SK-MEL-5 (cell line): ENCODE data around the gene NUDT16L1. TPM values are rescaled to one million over a fixed set of nuclear protein-coding genes. Genes with fewer than 3 reads are reported as not detected.
"Not testable (repeated sequence)": the region's sequence is repeated elsewhere in the genome, so short reads cannot be mapped to it uniquely, and the experiment has no call there.

Experiments used
- DNase-seq: peaks from one replicate; pipeline ENCODE4 v3.0.0-alpha.2; 2016; ENCODE audit warnings: low read depth, low spot score
- in situ Hi-C: cut with HindIII; loops from 2 replicates; pipeline ENCODE4 v1.10.0; 2016; ENCODE audit warnings: low sequenced_read_pairs, high pct_unique_total_duplicates, low pct_unique_long_range_greater_than_20kb
- small RNA-seq, 2 experiments: library from RNA; depleted of rRNA; stranded (forward); fragments of <200 nt; gene quantifications; one replicate each; pipeline ENCODE3, GENCODE V24; 2014
- total RNA-seq: library from RNA; depleted of rRNA; stranded (reverse); fragments of >200 nt; shearing (Covaris generic); gene quantifications from 2 replicates; pipeline ENCODE4 v1.2.3, GENCODE V29; 2014; rRNA removed

NUDT16L1 gene
- total RNA-seq, 1 experiment from 2014 or later, result 28.8 TPM

DNA sequence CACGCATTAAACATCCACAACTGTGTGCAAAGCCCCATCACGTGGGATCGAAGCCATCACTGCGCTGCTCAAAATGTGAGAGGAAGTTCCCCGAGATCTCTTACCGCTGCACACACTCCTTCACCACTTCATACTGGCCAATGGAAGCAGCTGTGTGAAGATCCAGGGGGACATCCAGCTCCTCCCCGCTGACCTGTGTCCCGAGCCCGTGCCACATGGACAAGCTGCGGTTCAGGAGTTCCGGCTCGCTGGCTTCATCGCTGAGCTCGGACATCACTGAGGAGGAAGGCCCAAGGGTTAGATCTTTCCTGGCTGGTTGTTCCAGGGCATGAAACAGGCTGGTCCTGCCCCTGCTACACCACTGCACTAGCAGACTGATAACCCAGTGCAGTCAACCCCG is 36.5 kb downstream of the NUDT16L1 start:
- no peak for DNase-seq
- in situ Hi-C loops, result no loop called here

DNA sequence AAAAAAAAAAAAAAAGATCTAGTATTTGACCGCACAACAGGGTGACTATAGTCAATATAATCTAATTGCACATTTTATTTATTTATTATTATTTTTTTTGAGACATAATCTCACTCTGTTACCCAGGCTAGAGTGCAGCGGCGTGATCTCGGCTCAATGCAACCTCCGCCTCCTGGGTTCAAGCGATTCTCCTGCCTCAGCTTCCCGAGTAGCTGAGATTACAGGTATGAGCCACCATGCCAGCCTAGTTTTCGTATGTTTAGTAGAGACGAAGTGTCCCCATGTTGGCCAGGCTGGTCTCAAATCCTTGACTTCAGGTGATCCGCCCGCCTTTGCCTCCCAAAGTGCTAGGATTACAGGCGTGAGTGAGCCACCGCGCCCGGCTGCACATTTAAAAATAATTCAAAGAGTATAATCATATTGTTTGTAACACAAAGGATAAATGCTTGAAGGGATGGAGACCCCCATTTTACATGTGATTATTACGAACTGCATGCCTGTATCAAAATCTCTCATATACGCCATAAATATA is 39.9 kb downstream of the NUDT16L1 start:
- no peak for DNase-seq
- in situ Hi-C loops, result no loop called here

GRCh38 chr16:4733747-4734062 is 40.3 kb downstream of the NUDT16L1 start:
- DNase-seq, result no peak
- in situ Hi-C loops, result no loop called here

DNA sequence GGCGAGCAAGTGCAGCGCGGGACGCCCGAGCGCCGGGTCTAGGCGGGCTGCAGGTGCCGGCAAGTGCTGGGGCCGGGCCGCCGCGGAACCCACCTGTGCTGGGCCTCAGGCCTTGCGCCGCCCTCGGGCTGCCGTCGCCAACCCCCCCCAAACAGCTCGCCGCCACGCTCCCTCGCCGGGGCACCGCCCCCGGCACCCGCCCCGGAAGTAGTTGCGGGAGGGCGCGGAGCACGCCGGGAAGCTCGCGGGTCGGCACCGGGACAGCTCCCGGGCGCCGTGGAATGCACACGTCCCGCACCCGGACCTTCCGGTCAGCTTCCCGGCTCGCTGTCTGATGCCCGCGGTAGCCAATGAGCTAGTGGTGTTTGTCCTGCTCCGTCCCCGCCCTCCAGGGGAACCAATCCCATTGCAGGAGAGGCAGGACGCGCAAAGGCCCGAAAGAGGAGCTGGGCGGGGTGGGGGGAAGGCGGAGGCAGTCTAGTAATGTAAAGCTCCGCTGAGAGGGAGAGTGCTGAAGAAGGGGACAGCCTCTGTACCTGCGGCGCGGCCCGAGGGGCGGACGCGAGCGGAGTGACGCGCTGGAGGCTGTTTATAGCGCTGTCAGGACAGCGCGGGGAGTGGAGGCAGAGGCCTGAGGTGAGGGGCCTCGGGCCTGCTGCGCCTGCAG is 40.8 kb downstream of the NUDT16L1 start, which contains the start of the genes ANKS3 and DNAAF8:
TSS of gene ANKS3 (minus strand) at position 209 of the 667 bp plus-strand sequence. CDS start 4,122 bp downstream, outside the sequence.
TSS of gene DNAAF8 (plus strand) at position 475 of the 667 bp plus-strand sequence. CDS start 1,978 bp downstream, outside the sequence.
- peak; percentile 96 for DNase-seq
- in situ Hi-C loops, result no loop called here

DNA sequence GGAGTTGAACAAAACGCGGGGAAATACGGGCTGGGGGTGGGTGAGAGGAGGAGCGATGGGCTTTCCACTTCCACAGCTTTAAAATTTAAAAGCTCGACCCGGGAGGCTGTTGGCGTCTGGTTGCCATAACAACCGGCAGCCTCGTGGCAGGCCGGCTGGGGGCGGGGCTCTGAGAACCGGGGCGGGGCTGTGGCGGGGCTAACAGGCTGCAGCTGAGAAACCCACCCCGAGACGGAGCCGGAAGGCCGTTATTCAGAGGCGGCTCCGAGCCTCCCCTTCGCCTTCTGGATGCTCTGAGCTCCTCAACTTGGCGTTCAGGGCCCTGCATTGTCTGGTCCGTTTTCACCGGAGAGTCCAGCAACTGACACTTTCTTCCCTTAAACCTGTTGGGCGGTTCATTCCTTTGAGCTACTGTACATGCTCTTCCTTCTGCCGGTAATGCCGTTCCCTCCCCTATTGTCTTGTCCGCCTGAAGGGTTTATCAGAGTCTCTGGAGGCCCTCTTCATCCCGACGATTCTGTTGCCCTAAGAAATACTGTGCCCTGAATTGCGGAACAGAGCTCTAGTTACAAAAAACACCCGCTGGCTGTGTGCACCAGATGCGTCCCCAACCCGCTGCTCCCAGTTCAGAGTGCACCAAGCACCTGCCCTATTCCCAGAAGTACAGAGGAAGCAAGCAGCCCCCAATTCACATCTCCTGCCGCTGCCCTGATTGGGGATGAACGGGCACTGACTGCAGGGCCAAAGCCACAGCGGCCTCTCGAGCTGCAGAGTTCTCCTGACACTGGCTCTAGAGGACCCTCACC is 41.6 kb downstream of the NUDT16L1 start:
- peak; percentile 76 for DNase-seq
- in situ Hi-C loops, result no loop called here

DNA sequence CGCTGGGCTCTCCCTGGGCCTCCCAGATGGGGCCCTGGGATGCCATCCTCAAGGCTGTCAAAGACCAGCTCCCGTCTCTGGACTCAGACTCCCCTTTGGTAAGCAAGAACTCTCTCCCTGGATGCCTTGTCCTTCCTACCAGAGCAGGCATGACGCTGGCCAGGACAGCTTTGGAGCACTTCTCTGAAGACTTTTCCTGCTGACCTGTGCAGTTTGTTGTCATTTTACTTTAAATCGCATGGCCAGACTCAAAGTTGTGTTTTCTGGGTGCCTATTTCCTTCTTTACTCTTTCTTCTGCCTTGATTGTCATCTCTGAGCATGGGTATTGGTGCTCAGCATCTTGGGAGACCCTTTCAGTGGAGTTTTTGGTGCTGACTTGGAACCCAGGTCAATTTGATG is 43.2 kb downstream of the NUDT16L1 start:
- in situ Hi-C loops, result no loop called here

DNA sequence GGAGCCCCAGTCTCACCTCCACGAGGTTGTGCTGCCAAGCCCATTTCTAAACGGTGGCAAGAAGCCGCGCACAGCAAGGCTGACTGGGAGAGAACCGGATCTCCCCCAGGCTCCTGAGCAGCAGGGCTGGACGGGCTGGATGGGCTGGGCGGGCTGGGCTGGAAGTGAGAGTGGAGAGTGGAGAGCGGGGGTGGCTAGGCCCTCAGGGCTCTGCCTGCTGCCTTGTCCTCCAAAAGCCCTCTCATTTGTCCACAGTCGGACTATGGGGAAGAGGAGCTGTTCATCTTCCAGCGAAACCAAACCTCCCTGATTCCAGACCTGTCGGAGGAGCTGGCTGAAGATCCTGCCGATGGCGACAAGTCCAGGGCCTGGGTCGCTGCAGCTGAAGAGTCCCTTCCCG is 44.2 kb downstream of the NUDT16L1 start:
- in situ Hi-C loops, result no loop called here
- no peak for DNase-seq

More for the DNA sequence above, 43.2 kb downstream of the NUDT16L1 start:
- DNase-seq, result no peak

DNA sequence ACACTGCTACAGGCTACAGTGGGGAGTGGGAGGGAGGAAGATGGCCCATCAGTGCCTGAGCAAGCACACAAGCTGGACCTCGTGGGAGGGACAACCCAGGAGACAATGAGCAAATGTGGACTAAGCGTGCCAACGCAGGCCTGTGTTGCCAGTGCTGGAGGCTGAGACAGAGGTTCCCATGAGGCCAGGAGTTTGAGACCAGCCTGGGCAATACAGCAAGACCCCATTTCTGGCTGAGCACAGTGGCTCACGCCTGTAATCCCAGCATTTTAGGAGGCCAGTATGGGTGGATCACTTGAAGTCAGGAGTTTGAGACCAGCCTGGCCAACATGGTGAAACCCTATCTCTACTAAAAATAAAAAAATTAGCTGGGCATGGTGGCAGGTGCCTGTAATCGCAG is 45.0 kb downstream of the NUDT16L1 start:
- DNase-seq, in situ Hi-C loops: not testable (repeated sequence)

- in situ Hi-C loops, result no loop called here
- no peak for DNase-seq
Observed at GRCh38 chr16:4743226-4743878, 50.0 kb downstream of the NUDT16L1 start.

DNA sequence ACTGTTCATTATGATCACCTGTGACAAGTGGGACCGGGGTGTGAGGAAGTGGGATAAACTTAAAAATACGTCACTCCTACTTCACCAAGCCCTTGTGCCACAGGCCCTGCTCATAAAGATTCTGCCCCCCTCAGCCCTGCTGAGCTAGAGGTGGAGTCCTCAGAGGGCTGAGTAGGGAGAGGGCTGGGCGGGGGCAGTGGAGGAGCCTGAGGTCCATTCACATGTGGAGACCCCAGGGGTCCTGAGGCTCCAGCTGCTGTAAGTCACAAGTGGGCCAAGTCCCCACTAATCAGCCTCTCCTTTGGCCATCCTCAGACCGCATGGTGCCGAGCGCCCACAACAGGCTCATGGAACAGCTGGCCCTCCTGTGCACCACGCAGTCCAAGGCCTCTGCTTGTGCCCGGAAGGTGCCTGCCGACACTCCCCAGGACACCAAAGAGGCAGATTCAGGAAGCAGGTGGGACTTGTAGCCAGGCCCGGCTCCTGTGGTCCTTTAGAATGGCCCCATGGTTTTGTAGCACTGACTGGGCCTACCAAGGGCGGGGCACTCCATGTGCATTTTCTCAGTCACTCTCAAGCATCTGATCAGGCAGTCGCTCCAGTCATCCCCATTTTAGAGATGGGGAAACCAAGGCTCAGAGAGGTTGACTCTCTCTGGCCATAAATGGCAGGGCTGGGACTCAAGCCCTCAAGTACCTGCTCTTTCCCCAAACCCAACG is 51.4 kb downstream of the NUDT16L1 start:
- DNase-seq, result no peak
- in situ Hi-C loops, result no loop called here

DNA sequence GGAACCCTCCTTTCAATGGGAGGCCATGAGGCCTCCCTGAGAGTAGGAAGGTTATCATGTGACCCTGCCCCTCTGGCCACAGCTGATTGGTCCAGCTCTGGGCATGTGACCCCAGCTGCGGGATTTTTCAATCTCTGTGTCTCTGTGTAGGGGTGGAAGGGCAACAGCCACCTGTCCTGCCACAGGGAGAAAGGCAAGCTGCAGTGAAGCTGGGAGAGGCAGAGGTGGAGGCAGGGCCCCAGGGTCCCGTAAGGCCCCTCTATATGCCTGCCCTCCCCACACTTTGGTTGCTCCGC is 51.9 kb downstream of the NUDT16L1 start:
- in situ Hi-C loops, result no loop called here
- no peak for DNase-seq

Small RNA genes lying within 50 kb of the gene (small RNA-seq; reads per million reads assigned to genes)
- gene MIR6769A, result 0 reads per million in 2 experiments

Other genes with a start within 250 kb of the NUDT16L1 start
- gene NMRAL1, start 218.9 kb upstream of the NUDT16L1 start, total RNA-seq, result 33.7 and 34.5 TPM in 2 replicates
- 65.7 and 68.0 TPM in 2 replicates for gene HMOX2, start 217.2 kb upstream of the NUDT16L1 start, total RNA-seq
- gene CDIP1, start 154.8 kb upstream of the NUDT16L1 start, total RNA-seq, result 8.7 and 9.4 TPM in 2 replicates
- gene C16orf96, start 137.2 kb upstream of the NUDT16L1 start, total RNA-seq, result not detected in 2 replicates
- gene UBALD1, start 78.7 kb upstream of the NUDT16L1 start, total RNA-seq, result 13.1 and 14.5 TPM in 2 replicates
- gene MGRN1, start 68.7 kb upstream of the NUDT16L1 start, total RNA-seq, result 11.3 and 13.3 TPM in 2 replicates
- gene ANKS3, start 40.7 kb downstream of the NUDT16L1 start, total RNA-seq, result 7.2 and 8.7 TPM in 2 replicates
- gene DNAAF8, start 41.0 kb downstream of the NUDT16L1 start, total RNA-seq, result 0.11 and 0.19 TPM in 2 replicates
- gene ZNF500, start 73.6 kb downstream of the NUDT16L1 start, total RNA-seq, result 8.1 and 10.6 TPM in 2 replicates
- not detected in 2 replicates for gene SEPTIN12, start 94.8 kb downstream of the NUDT16L1 start, total RNA-seq
- gene SMIM22, start 101.8 kb downstream of the NUDT16L1 start, total RNA-seq, result not detected in 2 replicates
- gene ROGDI, start 109.1 kb downstream of the NUDT16L1 start, total RNA-seq, result 2.5 and 2.9 TPM in 2 replicates
- 27.9 and 36.3 TPM in 2 replicates for gene GLYR1, start 153.7 kb downstream of the NUDT16L1 start, total RNA-seq
- gene UBN1, start 153.9 kb downstream of the NUDT16L1 start, total RNA-seq, result 14.1 and 14.5 TPM in 2 replicates
- 0.03 and 0.11 TPM in 2 replicates for gene PPL, start 243.6 kb downstream of the NUDT16L1 start, total RNA-seq